CD8-positive, alpha-beta memory T cell (primary cell): ENCODE results near the gene ZNF557. TPM values are rescaled to one million over a fixed set of nuclear protein-coding genes. Genes with fewer than 3 reads are reported as not detected.
A peak's percentile ranks its signal among the peaks of the same experiment; 100 is the strongest.

Experiments used
- CTCF ChIA-PET: fragments of 350-600 bp; sonication (Branson Sonifier 250); formaldehyde crosslinking; loops from one replicate; lab custom pipeline; 2021; ENCODE audit warnings: antibody characterized with exemption; lab: Charles Lee
- POLR2A ChIA-PET: fragments of 350-600 bp; sonication (Branson Sonifier 250); formaldehyde crosslinking; loops from one replicate; lab custom pipeline; 2021; ENCODE audit warnings: antibody characterized with exemption; lab: Charles Lee
- DNase-seq, 5 donors: peaks; one replicate each; pipeline versions ENCODE4 v3.0.0 to v3.0.0-alpha.2; 2020 to 2022; ENCODE audit warnings: mixed read lengths in 1 of 5
- H3K27ac ChIP-seq: one replicate; pipeline ENCODE4 v1.7.0; 2013; ENCODE audit warnings: low read depth, mild to moderate bottlenecking, low read length, moderate library complexity
- H3K27me3 ChIP-seq: 2 replicates; pipeline ENCODE4 v1.7.0; 2013; ENCODE audit warnings: low read length, mild to moderate bottlenecking; ENCODE audit not compliant: insufficient read depth, poor library complexity, severe bottlenecking
- H3K36me3 ChIP-seq: 2 replicates; pipeline ENCODE4 v1.7.0; 2013; ENCODE audit warnings: mild to moderate bottlenecking, low read length, moderate library complexity; ENCODE audit not compliant: insufficient read depth
- H3K4me1 ChIP-seq: 2 replicates; pipeline ENCODE4 v1.7.0; 2013; ENCODE audit warnings: mild to moderate bottlenecking, low read length, moderate library complexity; ENCODE audit not compliant: insufficient read depth
- H3K4me3 ChIP-seq: 2 replicates; pipeline ENCODE4 v1.7.0; 2013; ENCODE audit warnings: mild to moderate bottlenecking, low read length
- H3K9me3 ChIP-seq: 2 replicates; pipeline ENCODE4 v1.7.0; 2013; ENCODE audit warnings: mild to moderate bottlenecking, low read length
- H3K27ac Mint-ChIP-seq, 8 donors: one replicate each; pipeline ENCODE4 v1.8.0; 2020 to 2021; ENCODE audit warnings: mixed read lengths in 8 of 8, mild to moderate bottlenecking in 6 of 8, inconsistent platforms in 3 of 8, moderate library complexity in 3 of 8
- H3K27me3 Mint-ChIP-seq, 2 donors: one replicate each; pipeline ENCODE4 v1.8.0; 2020 to 2021; ENCODE audit warnings: mixed read lengths in 2 of 2, mild to moderate bottlenecking in 1 of 2, moderate library complexity in 1 of 2
- H3K36me3 Mint-ChIP-seq, 3 donors: one replicate each; pipeline ENCODE4 v1.8.0; 2020 to 2021; ENCODE audit warnings: mixed read lengths in 3 of 3, inconsistent platforms in 1 of 3, mild to moderate bottlenecking in 1 of 3
- H3K4me1 Mint-ChIP-seq, 3 donors: one replicate each; pipeline ENCODE4 v1.8.0; 2020 to 2021; ENCODE audit warnings: mixed read lengths in 3 of 3, inconsistent platforms in 1 of 3, mild to moderate bottlenecking in 1 of 3
- H3K4me3 Mint-ChIP-seq, 7 donors: one replicate each; pipeline ENCODE4 v1.8.0; 2020 to 2021; ENCODE audit warnings: mixed read lengths in 7 of 7, mild to moderate bottlenecking in 6 of 7, moderate library complexity in 4 of 7, inconsistent platforms in 2 of 7
- H3K9me3 Mint-ChIP-seq, 5 donors: one replicate each; pipeline ENCODE4 v1.8.0; 2020 to 2022; ENCODE audit warnings: mixed read lengths in 5 of 5, mild to moderate bottlenecking in 3 of 5, moderate library complexity in 2 of 5, inconsistent platforms in 1 of 5
- polyA plus RNA-seq: library from polyadenylated mRNA; unstranded; fragments of 300-500 nt; fragmentation: Illumina TruSeq; gene quantifications from one replicate; pipeline ENCODE4 v1.2.3, GENCODE V29; 2021
- total RNA-seq, 2 experiments: library from RNA; stranded (reverse); gene quantifications; one replicate each; pipeline ENCODE4 v1.2.3, GENCODE V29; 2021

ZNF557 gene
- total and polyA plus RNA-seq, 3 experiments from 2014 or later, result 10.2 to 12.7 (median 12.0) TPM

DNA sequence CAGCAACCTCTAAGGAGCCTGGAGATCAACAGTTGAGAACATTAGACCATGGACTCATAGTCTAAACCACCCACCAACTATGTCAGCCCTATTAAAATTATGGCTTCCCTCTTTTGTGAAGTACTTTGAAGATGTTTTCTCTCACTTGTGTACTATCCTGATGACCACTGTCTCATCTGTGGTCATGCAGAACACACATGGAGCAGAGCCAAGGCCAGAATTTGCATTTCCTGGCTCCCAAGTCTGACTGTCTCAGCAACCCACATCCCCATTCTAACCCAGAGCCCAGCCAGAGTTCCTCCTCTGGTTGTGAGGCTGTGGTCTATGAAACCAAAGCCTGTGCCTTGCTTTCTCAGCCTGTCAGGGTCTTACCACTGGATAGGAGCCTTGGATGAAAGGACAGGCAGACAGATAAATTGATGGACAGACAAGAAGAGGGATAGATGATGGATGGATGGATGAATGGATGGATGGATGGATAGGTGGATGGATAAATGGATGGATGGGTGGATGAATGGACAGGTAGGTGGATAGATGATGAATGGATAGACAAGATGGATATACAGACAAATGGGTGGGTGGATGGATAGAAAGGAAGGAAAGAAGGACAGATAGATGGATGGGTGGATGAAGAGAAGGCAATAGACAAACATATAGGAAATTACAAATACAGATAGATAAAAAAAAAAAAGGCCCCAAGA is 35.4 kb downstream of the ZNF557 start:
- H3K27ac Mint-ChIP-seq, result no peak overlapping the region
- peaks cover 3 to 4% of the 10 kb centered on the region in 2 donors for H3K27me3 Mint-ChIP-seq
- Histone ChIP-seq H3K27me3 (no peaks in the 10 kb centered on the region), H3K9me3 (no peaks in the 10 kb centered on the region), H3K36me3 (no peaks in the 10 kb centered on the region), H3K4me3 (no peak overlapping the region), H3K4me1 (peaks cover 10% of the 10 kb centered on the region), H3K27ac (no peak overlapping the region)
- ChIA-PET POLR2A (no interaction called here), CTCF (no interaction called here)
- DNase-seq, result no peak
- H3K4me3 Mint-ChIP-seq, result no peak overlapping the region
- H3K9me3 Mint-ChIP-seq, result no peaks in the 10 kb centered on the region
- no peaks in the 10 kb centered on the region for H3K36me3 Mint-ChIP-seq
- H3K4me1 Mint-ChIP-seq, result peaks cover 8 to 14% (median 11%) of the 10 kb centered on the region in 3 donors

DNA sequence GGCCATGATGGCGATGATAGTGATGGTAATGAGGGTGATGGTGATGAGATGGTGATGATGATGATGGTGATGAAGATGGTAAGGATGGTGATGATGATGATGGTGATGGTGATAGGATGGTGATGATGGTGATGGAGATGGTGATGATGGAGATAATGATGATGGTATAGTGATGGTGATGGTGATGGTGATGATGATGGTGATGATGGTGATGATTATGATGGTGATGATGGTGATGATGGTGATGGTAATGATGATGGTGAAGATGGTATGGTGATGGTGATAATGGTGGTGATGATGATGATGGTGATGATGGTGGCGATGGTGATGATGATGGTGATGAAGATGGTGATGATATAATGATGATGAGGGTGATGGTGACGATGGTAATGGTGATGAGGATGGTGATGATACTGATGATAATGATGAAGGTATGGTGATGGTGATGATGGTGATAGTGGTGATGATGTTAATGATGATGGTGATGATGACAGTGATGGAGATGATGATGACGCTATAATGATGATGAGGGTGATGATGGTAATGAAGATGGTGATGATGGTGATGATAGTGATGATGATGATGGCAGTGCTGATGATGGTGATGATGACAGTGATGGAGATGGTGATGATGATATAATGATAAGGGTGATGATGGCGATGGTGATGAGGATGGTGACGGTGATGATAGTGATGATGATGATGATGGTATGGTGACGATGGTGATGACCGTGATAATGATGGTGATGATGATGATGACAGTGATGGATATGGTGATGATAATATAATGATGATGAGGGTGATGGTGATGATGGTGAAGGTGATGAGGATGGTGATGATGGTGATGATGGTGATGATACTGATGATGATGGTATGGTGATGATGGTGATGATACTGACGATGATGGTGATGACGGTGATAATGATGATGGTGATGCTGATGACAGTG is 37.5 kb downstream of the ZNF557 start:
- POLR2A ChIA-PET, result no interaction called here

DNA sequence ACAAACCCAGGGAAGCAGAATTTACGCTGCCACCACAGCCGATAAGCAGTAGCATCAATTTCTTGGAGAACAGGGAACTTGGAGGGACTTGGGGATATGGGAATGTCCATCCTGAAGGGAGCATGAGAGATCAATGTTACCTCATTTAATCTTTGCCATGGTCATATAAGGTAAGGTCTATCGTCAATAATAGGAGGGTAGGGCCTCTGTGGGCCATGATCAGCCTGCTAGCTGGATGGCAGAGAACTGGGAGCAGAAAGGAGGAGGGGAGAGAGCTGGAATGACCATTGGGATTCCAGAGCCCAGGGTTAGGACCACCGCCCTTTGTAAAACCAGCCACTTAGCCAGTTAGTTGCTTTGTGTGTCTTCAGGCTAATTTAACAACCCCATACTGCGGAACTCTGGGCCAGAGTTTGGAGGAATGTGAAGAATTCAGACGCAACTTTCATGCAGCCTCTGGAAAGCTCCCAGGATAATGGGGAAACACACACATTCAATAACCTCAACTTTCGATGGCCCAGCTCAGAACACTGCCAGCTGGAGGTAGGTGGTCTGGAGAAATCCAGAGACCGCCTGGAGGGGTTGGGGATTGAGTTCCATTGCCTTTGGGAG is 40.3 kb downstream of the ZNF557 start:
- no peaks in the 10 kb centered on the region for H3K9me3 ChIP-seq
- ChIA-PET POLR2A (interaction anchor here (0.5 kb wide), 1 partner anchor 342 kb away, joined by 8 read pairs; no protein-coding TSS in a partner anchor), CTCF (interaction anchor here (0.9 kb wide), 1 partner anchor 8 kb away, joined by 3 read pairs; no protein-coding TSS in a partner anchor)
- Mint-ChIP-seq H3K36me3 (no peaks in the 10 kb centered on the region), H3K27ac (no peak overlapping the region), H3K9me3 (no peaks in the 10 kb centered on the region), H3K4me3 (no peak overlapping the region), H3K4me1 (no peaks in the 10 kb centered on the region), H3K27me3 (peaks cover 11 to 23% of the 10 kb centered on the region in 2 donors)
- DNase-seq, result no peak
- no peaks in the 10 kb centered on the region for H3K27me3 ChIP-seq
- H3K27ac ChIP-seq, result no peak overlapping the region
- no peak overlapping the region for H3K4me3 ChIP-seq
- H3K4me1 ChIP-seq, result no peaks in the 10 kb centered on the region
- no peaks in the 10 kb centered on the region for H3K36me3 ChIP-seq

More for the DNA sequence above, 37.5 kb downstream of the ZNF557 start:
- Histone ChIP-seq H3K4me3 (no peak overlapping the region), H3K27me3 (no peaks in the 10 kb centered on the region), H3K36me3 (no peaks in the 10 kb centered on the region), H3K4me1 (peaks cover 3% of the 10 kb centered on the region), H3K9me3 (no peaks in the 10 kb centered on the region), H3K27ac (no peak overlapping the region)
- Mint-ChIP-seq H3K4me3 (no peak overlapping the region), H3K4me1 (peaks cover 4 to 5% (median 4%) of the 10 kb centered on the region in 3 donors), H3K27ac (no peak overlapping the region), H3K27me3 (peaks cover 3 to 4% of the 10 kb centered on the region in 2 donors), H3K9me3 (no peaks in the 10 kb centered on the region), H3K36me3 (no peaks in the 10 kb centered on the region)
- CTCF ChIA-PET, result no interaction called here
- no peak for DNase-seq

DNA sequence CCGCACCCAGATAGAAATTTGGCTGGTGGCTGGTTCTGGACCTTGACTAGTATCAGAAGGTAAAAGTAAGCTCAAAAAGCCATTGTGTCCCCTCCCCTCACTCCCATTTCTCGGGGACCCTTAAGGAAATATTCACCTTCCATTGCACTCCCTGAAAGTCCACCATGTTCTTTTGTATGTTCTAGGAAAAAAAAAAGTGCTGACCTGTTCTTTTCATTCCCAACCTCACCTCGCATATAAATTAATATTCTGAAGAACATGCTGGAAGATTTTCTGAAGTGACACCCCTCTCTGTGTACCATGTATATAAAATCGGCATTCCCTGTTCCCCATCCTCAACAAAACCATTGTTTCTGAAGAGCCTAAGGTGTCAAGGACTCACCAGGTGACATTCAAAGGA is 43.2 kb downstream of the ZNF557 start:
- Mint-ChIP-seq H3K27me3 (peaks cover 16 to 39% of the 10 kb centered on the region in 2 donors), H3K9me3 (no peaks in the 10 kb centered on the region), H3K4me3 (no peak overlapping the region), H3K36me3 (no peaks in the 10 kb centered on the region), H3K27ac (no peak overlapping the region), H3K4me1 (no peaks in the 10 kb centered on the region)
- Histone ChIP-seq H3K4me1 (no peaks in the 10 kb centered on the region), H3K4me3 (no peak overlapping the region), H3K27ac (no peak overlapping the region), H3K27me3 (no peaks in the 10 kb centered on the region), H3K36me3 (no peaks in the 10 kb centered on the region), H3K9me3 (no peaks in the 10 kb centered on the region)
- ChIA-PET CTCF (no interaction called here), POLR2A (no interaction called here)
- no peak for DNase-seq

DNA sequence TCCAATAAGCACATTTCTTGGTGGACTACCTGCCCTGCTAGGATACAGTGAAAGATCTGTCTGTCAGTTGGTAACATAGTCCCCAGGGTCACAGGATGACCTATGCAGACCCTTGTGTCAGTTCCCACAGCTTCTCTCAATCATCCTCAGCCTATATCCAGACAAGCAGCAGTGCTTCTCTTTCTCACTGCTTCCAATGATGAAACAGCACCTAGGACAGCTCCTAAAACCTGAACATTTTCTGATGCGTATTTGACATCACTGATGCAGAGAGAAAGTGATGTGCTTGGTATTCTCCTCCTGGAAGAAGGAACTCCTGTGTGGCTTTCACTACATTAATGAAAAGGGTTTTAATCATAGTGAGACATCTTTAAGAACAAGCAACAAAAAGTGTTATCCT is 43.7 kb downstream of the ZNF557 start:
- Histone ChIP-seq H3K9me3 (no peaks in the 10 kb centered on the region), H3K36me3 (no peaks in the 10 kb centered on the region), H3K27me3 (no peaks in the 10 kb centered on the region), H3K4me1 (no peaks in the 10 kb centered on the region), H3K27ac (no peak overlapping the region), H3K4me3 (no peak overlapping the region)
- H3K36me3 Mint-ChIP-seq, result no peaks in the 10 kb centered on the region
- H3K27ac Mint-ChIP-seq, result peak overlapping the region in 1 of 8 donors; percentile 67
- ChIA-PET POLR2A (no interaction called here), CTCF (no interaction called here)
- no peak for DNase-seq
- no peaks in the 10 kb centered on the region for H3K9me3 Mint-ChIP-seq
- no peak overlapping the region for H3K4me3 Mint-ChIP-seq
- no peaks in the 10 kb centered on the region for H3K4me1 Mint-ChIP-seq
- peaks cover 16 to 39% of the 10 kb centered on the region in 2 donors for H3K27me3 Mint-ChIP-seq

DNA sequence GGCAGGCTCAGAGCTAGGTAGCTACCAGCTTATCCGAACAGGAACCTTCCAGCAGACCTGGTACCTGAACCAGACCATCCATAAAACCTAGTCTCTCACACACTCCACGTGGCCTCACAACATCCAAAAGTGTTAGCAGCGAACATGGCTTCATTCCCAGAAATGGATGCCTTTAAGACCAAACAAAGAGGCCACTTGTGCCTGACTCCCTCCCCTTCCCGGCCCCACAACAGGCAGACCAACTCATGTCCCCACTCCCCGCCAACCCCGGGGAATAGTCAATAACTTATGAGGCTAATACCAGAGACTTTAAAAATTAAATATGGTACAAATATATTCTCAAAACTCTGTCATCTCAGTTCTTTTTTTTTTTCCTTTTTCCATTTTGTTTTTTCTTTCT is 46.2 kb downstream of the ZNF557 start:
- Mint-ChIP-seq H3K9me3 (no peaks in the 10 kb centered on the region), H3K27me3 (peaks cover 21 to 42% of the 10 kb centered on the region in 2 donors), H3K4me1 (no peaks in the 10 kb centered on the region), H3K36me3 (no peaks in the 10 kb centered on the region), H3K4me3 (no peak overlapping the region), H3K27ac (no peak overlapping the region)
- H3K9me3 ChIP-seq, result no peaks in the 10 kb centered on the region
- H3K36me3 ChIP-seq, result no peaks in the 10 kb centered on the region
- H3K4me3 ChIP-seq, result no peak overlapping the region
- H3K4me1 ChIP-seq, result no peaks in the 10 kb centered on the region
- CTCF ChIA-PET, result no interaction called here
- POLR2A ChIA-PET, result no interaction called here
- H3K27ac ChIP-seq, result no peak overlapping the region
- no peak for DNase-seq
- no peaks in the 10 kb centered on the region for H3K27me3 ChIP-seq

DNA sequence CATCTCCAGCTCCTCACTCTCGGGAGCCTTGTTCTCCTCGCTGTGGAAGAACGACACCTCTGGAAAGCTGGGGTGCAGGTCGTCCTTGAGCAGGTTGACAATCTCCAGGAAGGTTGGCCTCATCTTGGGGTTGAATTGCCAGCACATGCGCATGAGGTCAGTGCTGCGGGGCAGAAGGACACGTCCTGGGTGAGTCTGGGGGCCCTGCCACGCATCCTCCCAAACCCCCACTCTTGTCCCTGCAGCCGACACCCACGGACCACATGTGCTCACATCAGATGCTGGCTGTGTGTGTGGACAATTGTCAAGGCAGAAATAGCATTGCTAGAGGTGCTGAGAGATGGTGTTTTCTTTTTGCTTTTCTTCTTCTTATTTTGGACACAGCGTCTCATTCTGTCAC is 47.7 kb downstream of the ZNF557 start:
- POLR2A ChIA-PET, result interaction anchor here (0.6 kb wide), 1 partner anchor 382 kb away, joined by 3 read pairs; no protein-coding TSS in a partner anchor
- no peak for DNase-seq
- no peak overlapping the region for H3K4me3 ChIP-seq
- no peaks in the 10 kb centered on the region for H3K4me1 Mint-ChIP-seq
- H3K36me3 Mint-ChIP-seq, result no peaks in the 10 kb centered on the region
- H3K27ac Mint-ChIP-seq, result no peak overlapping the region
- H3K9me3 ChIP-seq, result no peaks in the 10 kb centered on the region
- peaks cover 25 to 40% of the 10 kb centered on the region in 2 donors for H3K27me3 Mint-ChIP-seq
- H3K4me1 ChIP-seq, result no peaks in the 10 kb centered on the region
- H3K27me3 ChIP-seq, result no peaks in the 10 kb centered on the region
- CTCF ChIA-PET, result no interaction called here
- no peak overlapping the region for H3K27ac ChIP-seq
- H3K4me3 Mint-ChIP-seq, result no peak overlapping the region
- no peaks in the 10 kb centered on the region for H3K9me3 Mint-ChIP-seq
- H3K36me3 ChIP-seq, result no peaks in the 10 kb centered on the region
